Thyroid gland (tissue), 4 donors: Measurements from ENCODE around the gene CYP46A1. TPM values are rescaled to one million over a fixed set of nuclear protein-coding genes. Genes with fewer than 3 reads are reported as not detected.

Experiments
- DNase-seq, 2 donors: peaks; one replicate each; pipeline ENCODE4 v3.0.0-alpha.2; 2019
- H3K27ac ChIP-seq, 3 donors: fragments of 200-600 bp; sonication (generic); 1 replicate in 2 of 3; 2 replicates in 1 of 3; pipeline ENCODE4 v1.5.1; 2016 to 2019; ENCODE audit warnings: mild to moderate bottlenecking in 1 of 3, moderate library complexity in 1 of 3
- H3K27me3 ChIP-seq: fragments of 200-600 bp; sonication (generic); one replicate; pipeline ENCODE4 v1.5.1; 2019
- H3K36me3 ChIP-seq, 2 donors: fragments of 200-600 bp; sonication (generic); one replicate each; pipeline ENCODE4 v1.5.1; 2016 to 2019
- H3K4me1 ChIP-seq, 2 donors: fragments of 200-600 bp; sonication (generic); one replicate each; pipeline ENCODE4 v1.5.1; 2017 to 2019
- H3K4me3 ChIP-seq, 3 donors: fragments of 200-600 bp; sonication (generic); replicated peaks in 1 of 3; 1 replicate in 2 of 3; 2 replicates in 1 of 3; pipeline ENCODE4 v1.5.1; 2016; ENCODE audit warnings: mild to moderate bottlenecking in 1 of 3
- H3K9me3 ChIP-seq: fragments of 200-600 bp; sonication (generic); one replicate; pipeline ENCODE4 v1.5.1; 2017
- POLR2A ChIP-seq, 2 donors: fragments of 450-650 bp; IDR thresholded peaks; one replicate each; pipeline ENCODE4 v1.6.1; 2017; ENCODE audit warnings: antibody characterized with exemption in 2 of 2, mild to moderate bottlenecking in 2 of 2, moderate library complexity in 1 of 2
- WGBS, 2 donors: methylation state at CpG; one replicate each; pipeline ENCODE4 v1.1.5; 2017; 5-methylcytosine and 5-hydroxymethylcytosine counted together
- intact Hi-C: fragments of 100-400 bp; cut with DNase I; formaldehyde crosslinking; loops from one replicate; pipeline ENCODE4 v1.15.1; 2023
- total RNA-seq, 4 donors: library from RNA; depleted of rRNA; stranded (reverse); fragments of >200 nt; gene quantifications; one replicate each; pipeline ENCODE4 v1.2.3, GENCODE V29; 2016
- TF ChIP-seq, protein P1 (sequence below), 6 experiments: fragments of 200-600 bp in 3 of 6; fragments of 450-650 bp in 3 of 6; sonication (generic) in 3 of 6; IDR thresholded peaks; one replicate each; pipeline ENCODE4 v1.5.1; 2016 to 2019; ENCODE audit warnings: antibody characterized with exemption in 6 of 6, mild to moderate bottlenecking in 2 of 6, inconsistent platforms in 1 of 6, moderate library complexity in 1 of 6

Gene CYP46A1
- total RNA-seq, 4 donors from 2014 or later = 0.54 to 5.2 (median 1.5) TPM

DNA sequence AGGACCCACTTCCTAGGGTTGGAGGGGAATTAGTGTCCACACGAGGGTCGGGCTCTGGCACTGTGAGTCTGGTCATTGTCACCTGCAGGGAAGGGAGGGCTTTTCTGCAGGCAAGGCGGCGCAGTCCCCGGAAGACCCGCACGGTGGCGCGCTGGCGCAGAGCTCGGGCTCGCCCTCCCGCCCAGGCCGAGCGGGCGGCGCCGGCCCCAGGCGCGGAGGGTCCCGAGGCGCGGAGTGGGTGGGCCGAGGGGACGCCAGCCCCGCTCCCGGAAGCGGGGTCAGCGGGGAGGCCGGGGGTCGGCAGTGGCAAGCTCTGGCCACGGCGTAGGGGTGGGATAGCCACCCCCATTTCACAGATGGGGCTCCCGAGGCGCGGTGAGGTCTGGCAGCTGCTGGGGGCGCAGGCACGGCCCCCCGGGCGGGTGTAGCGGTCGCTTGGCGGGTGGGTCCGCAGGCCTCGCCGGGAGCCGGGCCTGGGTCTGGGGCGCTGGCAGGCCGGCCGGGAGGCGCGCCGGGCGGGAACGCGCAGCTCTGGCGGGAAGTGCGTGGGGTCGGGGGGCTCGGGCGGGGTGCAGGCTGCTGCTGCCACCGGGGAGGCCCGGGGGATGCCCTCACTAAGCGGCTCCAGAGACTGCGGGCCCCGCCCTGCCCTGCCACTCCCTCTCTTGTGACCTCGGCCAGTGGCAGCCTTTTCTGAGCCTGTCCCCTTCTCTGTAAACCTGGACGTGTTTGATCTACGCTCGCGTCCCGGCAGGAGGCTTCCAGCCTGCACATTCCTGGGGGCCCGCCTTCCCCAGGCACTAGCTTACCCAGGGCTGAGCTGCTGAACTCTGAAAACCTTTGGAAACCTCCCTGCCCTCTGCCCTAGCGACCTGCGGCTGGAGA is 46.1 kb downstream of the CYP46A1 start:
- intact Hi-C loops = loop anchor here (2.0 to 5.0 kb wide), 2 partner anchors 62 to 155 kb away; partner anchors contain the start of gene EML1
- WGBS, 2 donors = 2 to 10% methylated on average over 24 to 50 of the region's 75 CpGs
- Histone ChIP-seq H3K27me3 (no peaks in the 10 kb centered on the region), H3K4me3 (peak overlapping the region in 2 of 3 donors; percentile 35 to 44), H3K9me3 (no peaks in the 10 kb centered on the region), H3K36me3 (no peaks in the 10 kb centered on the region), H3K4me1 (peaks cover 0 to 48% of the 10 kb centered on the region in 2 donors), H3K27ac (no peak overlapping the region)
- peak; percentile 69 to 74 for DNase-seq
- TF ChIP-seq POLR2A (IDR thresholded peaks at IDR 0.05) = no peak
- TF ChIP-seq, protein P1, sequence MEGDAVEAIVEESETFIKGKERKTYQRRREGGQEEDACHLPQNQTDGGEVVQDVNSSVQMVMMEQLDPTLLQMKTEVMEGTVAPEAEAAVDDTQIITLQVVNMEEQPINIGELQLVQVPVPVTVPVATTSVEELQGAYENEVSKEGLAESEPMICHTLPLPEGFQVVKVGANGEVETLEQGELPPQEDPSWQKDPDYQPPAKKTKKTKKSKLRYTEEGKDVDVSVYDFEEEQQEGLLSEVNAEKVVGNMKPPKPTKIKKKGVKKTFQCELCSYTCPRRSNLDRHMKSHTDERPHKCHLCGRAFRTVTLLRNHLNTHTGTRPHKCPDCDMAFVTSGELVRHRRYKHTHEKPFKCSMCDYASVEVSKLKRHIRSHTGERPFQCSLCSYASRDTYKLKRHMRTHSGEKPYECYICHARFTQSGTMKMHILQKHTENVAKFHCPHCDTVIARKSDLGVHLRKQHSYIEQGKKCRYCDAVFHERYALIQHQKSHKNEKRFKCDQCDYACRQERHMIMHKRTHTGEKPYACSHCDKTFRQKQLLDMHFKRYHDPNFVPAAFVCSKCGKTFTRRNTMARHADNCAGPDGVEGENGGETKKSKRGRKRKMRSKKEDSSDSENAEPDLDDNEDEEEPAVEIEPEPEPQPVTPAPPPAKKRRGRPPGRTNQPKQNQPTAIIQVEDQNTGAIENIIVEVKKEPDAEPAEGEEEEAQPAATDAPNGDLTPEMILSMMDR (IDR thresholded peaks at IDR 0.05) = peak; percentile 35 to 97 (median 91)

DNA sequence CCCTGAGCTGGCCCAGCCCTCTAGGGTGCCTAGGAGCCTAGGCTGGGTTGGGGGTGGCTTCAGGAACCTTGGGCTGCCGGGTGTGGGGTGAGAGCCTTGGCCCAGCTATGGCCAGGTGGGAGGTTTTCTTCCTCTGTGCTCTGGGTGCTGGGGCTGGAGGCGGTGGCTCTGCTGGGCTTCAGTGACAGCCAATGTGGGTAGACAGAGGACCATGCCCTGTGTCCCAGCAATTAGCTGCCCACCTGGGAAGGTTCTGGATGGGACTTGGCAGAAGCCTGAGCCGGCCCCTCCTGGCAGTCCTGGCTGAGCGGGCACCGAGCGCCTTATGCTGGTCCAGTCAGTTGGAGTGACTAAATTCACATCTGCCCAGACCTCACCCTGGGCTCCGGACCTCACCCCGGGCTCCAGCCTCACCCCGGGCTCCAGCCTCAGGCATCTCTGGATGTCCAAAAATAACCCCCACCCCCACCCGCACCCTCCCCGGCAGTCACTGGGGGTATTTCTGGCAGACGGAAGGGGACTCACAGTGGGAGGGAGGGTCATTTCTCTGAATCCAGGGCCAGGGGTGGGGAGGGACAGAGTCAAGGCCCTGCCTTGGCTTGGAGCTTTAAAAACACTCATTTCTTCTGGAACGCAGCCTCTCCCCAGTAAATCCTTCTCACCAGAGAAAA is 46.9 kb downstream of the CYP46A1 start:
- WGBS, 2 donors = 48 to 88% methylated on average over 7 to 12 of the region's 13 CpGs
- Histone ChIP-seq H3K27me3 (no peaks in the 10 kb centered on the region), H3K4me1 (peaks cover 0 to 45% of the 10 kb centered on the region in 2 donors), H3K4me3 (no peak overlapping the region), H3K9me3 (no peaks in the 10 kb centered on the region), H3K36me3 (no peaks in the 10 kb centered on the region), H3K27ac (no peak overlapping the region)
- intact Hi-C loops = loop anchor here (2.0 to 5.0 kb wide), 2 partner anchors 61 to 154 kb away; partner anchors contain the start of gene EML1
- DNase-seq = peak; percentile 1 to 2
- no peak for TF ChIP-seq POLR2A (IDR thresholded peaks at IDR 0.05)
- TF ChIP-seq, protein P1 (IDR thresholded peaks at IDR 0.05) = no peak

DNA sequence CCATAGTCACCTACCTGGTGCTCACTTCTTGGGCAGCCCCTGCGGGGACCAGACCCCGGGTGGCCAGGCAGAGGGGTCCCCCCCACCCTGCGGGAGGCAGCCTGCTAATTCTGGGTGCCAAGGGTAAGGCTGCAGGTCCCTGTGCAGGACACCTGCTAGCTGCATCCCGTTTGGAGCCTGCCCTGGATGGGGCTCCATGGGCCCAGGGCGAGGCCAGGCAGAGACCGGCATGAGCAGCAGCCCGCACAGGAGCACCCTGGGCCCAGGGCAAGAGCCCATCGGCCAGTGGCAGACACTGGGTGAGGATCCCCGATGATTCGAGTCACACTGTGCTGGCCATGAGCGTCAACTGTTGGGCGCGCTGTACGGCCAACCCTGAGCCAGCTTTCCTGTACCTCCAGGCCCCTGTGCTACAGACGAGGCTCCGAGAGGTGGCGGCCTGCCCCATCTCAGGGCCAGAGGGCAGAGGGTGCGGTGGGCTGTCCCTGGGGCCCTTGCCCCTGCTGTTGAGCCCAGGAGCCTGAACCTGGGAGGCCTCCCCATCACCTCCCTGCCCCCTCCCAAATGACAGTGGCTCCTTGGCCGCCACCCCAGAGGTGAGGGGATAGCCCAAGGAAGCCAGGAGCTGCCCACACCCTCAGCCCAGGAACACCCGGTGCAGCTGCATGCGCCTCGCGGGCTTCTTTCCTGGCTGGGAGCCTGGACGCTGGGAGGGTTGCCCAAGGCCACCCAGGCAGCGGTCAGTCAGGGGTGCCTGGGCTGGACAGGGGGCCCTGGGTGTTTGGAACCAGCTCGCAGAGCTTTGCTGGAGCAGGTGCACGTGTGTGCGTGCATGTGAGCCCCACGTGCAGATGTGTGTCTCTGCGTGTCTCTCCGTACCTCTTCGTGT is 47.7 kb downstream of the CYP46A1 start:
- TF ChIP-seq, protein P1 (IDR thresholded peaks at IDR 0.05) = no peak
- no peak for TF ChIP-seq POLR2A (IDR thresholded peaks at IDR 0.05)
- H3K27ac ChIP-seq = no peak overlapping the region
- peaks cover 2 to 40% of the 10 kb centered on the region in 2 donors for H3K4me1 ChIP-seq
- H3K9me3 ChIP-seq = no peaks in the 10 kb centered on the region
- H3K27me3 ChIP-seq = no peaks in the 10 kb centered on the region
- WGBS, 2 donors = 70 to 83% methylated on average over 8 to 17 of the region's 32 CpGs
- DNase-seq = peak; percentile 58 to 61
- H3K36me3 ChIP-seq = no peaks in the 10 kb centered on the region
- intact Hi-C loops = loop anchor here (2.0 to 5.0 kb wide), 2 partner anchors 61 to 153 kb away; partner anchors contain the start of gene EML1
- no peak overlapping the region for H3K4me3 ChIP-seq

DNA sequence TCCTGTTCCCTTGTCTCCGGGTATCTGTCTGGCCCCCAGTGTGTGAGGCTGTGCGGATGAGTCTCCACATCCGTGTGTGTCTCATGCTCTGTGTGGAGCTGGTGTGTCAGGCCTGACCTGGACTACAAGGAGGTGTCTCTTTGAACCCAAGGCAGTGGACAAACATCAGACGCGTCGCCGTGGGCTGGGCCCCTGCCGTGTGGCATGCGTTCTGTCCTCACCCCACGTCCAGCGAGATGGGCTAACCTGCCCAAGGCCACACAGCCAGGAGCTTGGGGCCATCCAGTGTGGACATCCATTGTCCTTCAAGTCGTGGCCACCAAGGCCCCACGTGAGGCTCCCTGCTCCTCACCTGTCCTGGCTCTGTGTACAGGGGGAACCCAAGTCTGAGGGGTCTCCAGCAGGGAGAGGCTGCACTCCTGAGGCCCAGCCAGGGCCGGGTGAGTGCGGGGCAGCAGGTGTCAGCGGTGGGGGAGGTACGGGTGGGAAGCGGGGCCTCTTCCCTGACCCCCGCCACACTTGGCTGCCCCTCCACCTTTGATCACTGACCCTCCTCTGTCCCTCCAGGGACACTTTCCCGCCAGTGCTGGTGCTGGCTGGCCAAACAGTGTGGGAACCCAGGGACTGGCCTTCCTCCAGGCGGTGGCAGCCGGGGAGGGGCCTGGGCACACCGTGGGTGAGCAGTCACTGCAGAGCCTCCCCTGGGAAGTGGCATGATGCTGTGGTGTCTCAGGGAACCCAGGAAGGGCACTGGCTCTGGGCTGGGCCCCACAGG is 48.5 kb downstream of the CYP46A1 start:
- no peaks in the 10 kb centered on the region for H3K9me3 ChIP-seq
- WGBS, 2 donors = 62 to 72% methylated on average over 9 to 21 of the region's 23 CpGs
- no peaks in the 10 kb centered on the region for H3K36me3 ChIP-seq
- no peak overlapping the region for H3K4me3 ChIP-seq
- H3K4me1 ChIP-seq = peaks cover 10 to 48% of the 10 kb centered on the region in 2 donors
- intact Hi-C loops = loop anchor here (5.0 kb wide), 1 partner anchor 60 kb away; the partner anchor contains the start of gene EML1
- no peak for TF ChIP-seq POLR2A (IDR thresholded peaks at IDR 0.05)
- TF ChIP-seq, protein P1 (IDR thresholded peaks at IDR 0.05) = no peak
- peak; percentile 34 to 57 for DNase-seq
- no peak overlapping the region for H3K27ac ChIP-seq
- no peaks in the 10 kb centered on the region for H3K27me3 ChIP-seq
